GM21390 (cell line): Measurements from ENCODE around the gene SREK1IP1.
"Not testable (repeated sequence)": the region's sequence is repeated elsewhere in the genome, so short reads cannot be mapped to it uniquely, and the experiment has no call there.

Experiments
- ATAC-seq: cut with Tn5 transposase; IDR thresholded peaks from one replicate; pipeline ENCODE4 v1.9.1; 2021; ENCODE audit not compliant: unreplicated experiment

The SREK1IP1 gene

DNA sequence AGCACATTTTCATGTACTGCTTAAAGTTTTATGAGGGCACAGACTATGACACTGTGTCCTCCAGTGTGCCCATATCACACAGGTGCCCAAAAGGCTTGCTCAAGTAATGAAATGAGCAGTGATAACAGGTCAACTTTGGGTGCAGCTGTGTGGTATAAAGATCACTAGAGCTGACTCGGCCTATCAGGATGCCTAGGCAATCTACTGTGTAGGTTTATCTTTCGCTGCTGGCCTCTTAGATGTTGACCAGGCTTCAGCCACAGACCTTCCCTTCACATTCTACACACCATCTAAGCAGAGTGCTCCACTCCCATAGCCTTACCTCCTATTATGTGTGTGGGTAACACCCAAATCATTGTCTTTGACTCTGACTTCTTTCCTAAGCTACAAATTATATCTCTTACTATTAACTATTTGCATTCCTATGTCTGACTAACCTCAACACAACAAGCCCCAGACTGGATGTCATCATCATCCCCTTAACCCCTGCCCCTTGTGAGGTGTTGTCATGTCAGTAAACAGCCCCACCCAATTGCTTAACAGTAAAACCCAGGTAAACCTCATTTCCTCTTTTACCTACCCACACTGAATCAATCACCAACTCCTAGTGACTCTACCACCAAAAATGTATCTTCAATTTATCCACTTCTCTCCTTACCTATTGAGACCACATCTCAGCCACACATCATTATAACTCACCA lies 2.5 kb downstream of the SREK1IP1 start:
- no peak for ATAC-seq

DNA sequence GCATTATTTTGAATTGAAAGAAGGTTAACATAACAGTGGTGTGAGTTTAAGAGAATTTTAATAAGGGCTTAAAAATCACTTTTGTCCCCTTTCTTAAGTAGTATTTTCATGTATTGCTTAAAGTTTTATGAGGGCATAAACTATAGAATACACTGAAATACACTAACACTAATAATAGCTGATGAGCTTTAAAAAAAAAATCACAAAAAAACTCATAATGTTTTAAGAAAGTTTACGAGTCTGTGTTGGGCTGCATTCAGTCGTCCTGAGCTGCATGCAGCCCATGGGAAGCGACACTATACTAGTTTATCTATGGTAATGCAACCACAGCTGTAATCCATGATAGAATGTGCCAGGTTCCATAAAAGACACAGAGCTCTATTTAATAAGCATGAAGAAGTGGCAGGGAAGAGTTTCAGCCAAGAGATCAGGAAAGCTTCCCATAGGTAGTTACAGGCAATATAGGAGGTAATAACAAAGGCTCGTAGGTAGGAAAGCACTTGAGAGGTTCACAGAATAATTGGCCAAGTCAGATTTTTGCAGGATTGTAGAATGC lies 4.5 kb downstream of the SREK1IP1 start:
- ATAC-seq: no peak

DNA sequence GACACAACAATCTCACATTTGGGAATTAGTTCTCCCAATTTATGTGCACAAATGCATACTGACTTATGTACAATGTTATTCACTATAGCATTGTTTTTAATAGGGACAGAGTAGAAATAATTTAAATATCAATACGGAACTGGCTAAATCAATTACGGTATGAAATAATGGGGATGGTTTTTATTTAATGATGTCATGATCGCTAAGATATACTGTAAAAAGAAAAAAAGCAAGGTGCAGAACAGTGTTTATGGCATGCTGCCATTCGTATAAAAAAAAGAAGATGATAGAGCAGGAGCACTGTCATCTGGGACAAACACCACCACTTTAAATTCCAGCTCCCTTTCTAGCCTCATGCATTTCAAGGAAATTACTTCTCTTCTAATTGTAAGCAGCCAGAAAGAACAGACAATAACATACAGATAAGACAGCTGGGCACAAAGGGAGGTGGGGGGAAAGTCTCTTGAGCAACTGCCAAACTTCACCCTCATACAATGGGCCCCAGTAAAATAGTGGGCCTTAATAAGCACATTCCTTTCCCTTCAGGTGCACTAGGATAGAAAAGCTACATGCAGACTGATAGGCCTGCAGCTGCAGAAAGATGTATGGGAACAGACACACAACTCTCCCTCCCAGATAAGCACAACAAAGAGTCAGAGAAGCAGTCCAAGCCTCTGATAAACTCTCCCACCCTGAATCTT lies 8.4 kb downstream of the SREK1IP1 start:
- no peak for ATAC-seq

DNA sequence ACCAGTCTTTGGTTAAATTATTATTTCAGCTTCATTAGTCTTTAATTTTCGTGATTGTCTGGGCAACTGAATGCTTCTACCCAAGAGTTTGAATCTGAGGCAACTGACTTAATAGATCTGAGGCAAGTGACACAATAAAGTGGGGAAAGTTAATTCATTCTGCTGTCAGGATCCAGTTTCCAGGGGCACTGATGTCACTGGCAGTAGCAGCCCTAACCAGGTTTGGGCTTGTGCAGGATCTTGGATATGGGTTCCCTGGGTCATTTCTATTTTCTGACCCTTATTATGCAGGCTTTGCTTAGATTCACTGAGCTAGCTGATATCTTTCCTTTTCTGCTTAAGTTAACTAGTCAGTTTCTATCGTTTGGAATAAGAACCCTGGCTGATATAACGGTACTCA lies 9.6 kb downstream of the SREK1IP1 start:
- ATAC-seq: no peak

GRCh38 chr5:64754066-64754465 lies 14.4 kb downstream of the SREK1IP1 start:
- no peak for ATAC-seq

DNA sequence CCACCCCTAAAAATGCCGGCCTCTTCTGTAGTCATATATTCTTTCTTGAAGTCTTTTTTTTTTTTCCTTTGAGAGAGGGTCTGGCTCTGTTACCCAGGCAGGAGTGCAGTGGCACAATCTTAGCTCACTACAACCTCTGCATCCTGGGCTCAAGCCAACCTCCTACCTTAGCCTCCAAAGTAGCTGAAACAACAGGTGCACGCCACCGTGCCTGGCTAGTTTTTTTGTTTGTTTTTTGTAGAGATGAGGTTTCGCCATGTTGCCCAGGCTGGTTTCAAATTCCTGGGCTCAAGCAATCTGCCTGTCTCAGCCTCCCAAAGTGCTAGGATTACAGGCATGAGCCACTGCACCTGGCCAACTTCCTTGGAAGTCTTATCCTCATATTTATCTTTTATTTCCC lies 19.1 kb downstream of the SREK1IP1 start:
- no peak for ATAC-seq

GRCh38 chr5:64746446-64746845 lies 22.0 kb downstream of the SREK1IP1 start:
- no peak for ATAC-seq

DNA sequence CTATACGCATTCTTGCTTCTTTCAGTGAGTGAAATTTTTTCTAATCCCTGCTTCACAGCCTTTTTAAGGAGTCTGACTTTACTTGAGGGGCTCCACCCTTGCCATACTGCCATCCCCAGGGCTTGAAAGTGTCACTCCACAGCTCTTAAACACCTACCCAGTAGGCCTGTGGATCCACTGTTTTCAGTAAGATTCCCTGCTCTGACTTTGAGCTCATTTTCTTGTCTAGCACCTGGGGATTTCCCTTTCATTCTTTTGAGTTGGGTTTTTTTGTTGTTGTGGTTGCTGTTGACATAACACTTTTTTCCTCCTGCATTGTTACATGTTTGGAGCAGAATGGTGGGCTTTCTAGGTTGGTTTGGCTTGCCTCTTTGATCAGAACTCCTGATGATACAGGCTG lies 23.6 kb downstream of the SREK1IP1 start:
- no peak for ATAC-seq

DNA sequence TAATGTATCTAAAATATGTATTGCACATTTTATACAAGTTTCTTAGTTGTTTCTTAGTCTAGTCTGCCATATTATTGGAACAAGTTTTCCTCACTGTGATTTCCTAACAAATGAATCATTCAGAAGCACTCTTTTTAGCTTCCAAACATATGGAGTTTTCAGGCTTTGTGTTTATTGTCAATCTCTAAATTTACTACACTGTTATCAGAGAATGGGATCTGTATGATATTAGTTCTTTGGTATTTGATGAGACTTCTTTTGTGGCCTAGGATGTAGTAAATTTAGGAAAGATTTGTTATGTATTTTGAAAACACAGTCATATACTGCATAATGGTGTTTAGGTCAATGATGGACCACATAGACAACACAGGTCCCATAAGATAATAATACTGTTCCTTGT lies 25.7 kb downstream of the SREK1IP1 start:
- ATAC-seq: no peak

GRCh38 chr5:64742411-64742810 lies 26.1 kb downstream of the SREK1IP1 start:
- no peak for ATAC-seq

GRCh38 chr5:64727150-64727549 lies 41.3 kb downstream of the SREK1IP1 start:
- ATAC-seq: no peak

GRCh38 chr5:64722588-64722987 lies 45.9 kb downstream of the SREK1IP1 start:
- no peak for ATAC-seq

GRCh38 chr5:64714495-64714894 lies 54.0 kb downstream of the SREK1IP1 start:
- ATAC-seq: not testable (repeated sequence)

DNA sequence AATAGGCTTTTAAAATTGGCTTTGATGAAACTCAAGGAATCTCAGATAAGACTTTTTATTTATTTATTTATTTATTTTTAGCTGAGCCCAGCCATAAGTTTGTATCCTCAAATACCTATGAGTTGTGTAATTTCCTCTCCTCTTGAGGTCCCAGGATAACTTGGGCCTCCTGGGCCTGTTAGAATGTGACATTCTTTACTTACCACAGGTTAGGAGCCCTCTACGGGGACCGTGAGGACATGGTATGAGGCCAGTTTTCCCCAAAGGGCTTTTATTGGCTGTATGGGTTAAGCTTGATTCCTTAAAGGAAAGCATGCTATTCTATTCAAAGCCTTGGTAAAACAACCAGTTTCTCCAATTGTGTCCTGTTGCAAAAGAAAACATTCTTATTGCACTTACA lies 61.3 kb downstream of the SREK1IP1 start:
- no peak for ATAC-seq

DNA sequence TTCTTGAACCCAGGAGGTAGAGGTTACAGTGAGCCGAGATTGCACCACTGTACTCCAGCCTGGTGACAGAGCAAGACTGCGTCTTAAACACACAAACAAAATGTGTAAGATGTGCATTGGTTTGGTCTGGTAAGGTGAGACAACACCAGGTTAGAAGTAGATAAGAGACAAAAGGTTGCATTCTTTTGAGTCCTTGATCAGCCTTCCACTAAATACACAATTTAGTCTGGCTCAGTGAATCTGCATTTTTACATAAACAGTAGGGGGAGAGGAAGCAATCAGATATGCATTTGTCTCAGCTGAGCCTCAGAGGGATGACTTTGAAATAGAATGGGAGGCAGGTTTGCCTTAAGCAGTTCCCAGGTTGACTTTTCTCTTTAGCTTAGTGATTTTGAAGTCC lies 62.4 kb downstream of the SREK1IP1 start:
- ATAC-seq: not testable (repeated sequence)

DNA sequence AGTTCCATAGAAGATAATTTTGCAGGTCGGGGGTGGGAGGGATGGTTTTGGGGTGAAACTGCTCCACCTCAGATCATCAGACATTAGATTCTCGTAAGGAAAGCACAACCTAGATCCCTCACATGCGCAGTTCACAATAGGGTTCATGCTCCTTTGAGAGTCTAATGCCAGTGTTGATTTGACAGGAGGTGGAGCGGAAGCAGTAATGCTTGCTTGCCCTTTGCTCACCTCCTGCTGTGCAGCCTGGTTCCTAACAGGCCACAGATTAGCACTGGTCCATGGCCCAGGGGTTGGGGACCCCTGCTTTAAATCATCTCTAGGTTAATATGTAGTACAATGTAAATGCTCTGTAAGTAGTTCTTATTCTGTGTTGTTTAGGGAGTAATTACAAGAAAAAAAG lies 67.7 kb downstream of the SREK1IP1 start:
- ATAC-seq: no peak

DNA sequence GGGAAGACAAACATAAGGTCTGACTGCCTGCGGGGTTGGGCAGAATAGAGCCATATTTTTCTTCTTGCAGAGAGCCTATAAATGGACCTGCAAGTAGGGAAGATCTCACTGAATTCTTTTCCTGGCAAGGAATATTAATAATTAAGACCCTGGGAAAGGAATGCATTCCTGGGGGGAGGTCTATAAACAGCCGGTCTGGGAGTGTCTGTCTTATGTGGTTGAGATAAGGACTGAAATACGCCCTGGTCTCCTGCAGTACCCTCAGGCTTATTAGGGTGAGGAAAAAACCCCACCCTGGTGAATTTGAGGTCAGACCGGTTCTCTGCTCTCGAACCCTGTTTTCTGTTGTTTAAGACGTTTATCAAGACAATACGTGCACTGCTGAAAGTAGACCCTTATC lies 72.1 kb downstream of the SREK1IP1 start:
- not testable (repeated sequence) for ATAC-seq

GRCh38 chr5:64693636-64694035 lies 74.9 kb downstream of the SREK1IP1 start:
- no peak for ATAC-seq

DNA sequence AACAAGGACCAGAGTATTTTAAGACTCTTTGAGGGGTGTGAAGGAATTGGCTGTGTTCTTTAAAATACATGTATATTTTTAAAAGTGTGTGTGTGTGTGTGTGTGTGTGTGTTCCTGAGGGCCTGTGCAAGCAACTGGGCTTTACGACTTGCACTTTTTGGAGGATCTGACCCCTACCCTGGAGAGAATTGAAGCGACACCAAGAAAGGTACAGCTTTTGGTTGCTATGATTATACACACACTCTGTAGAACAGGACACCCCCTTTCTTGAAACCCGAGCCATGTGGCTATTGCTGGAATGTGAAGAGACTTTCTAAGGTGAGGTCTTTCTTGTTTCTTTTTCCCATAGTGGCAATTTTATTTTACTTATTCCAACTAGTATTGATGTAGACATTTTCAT lies 77.2 kb downstream of the SREK1IP1 start:
- ATAC-seq: no peak

DNA sequence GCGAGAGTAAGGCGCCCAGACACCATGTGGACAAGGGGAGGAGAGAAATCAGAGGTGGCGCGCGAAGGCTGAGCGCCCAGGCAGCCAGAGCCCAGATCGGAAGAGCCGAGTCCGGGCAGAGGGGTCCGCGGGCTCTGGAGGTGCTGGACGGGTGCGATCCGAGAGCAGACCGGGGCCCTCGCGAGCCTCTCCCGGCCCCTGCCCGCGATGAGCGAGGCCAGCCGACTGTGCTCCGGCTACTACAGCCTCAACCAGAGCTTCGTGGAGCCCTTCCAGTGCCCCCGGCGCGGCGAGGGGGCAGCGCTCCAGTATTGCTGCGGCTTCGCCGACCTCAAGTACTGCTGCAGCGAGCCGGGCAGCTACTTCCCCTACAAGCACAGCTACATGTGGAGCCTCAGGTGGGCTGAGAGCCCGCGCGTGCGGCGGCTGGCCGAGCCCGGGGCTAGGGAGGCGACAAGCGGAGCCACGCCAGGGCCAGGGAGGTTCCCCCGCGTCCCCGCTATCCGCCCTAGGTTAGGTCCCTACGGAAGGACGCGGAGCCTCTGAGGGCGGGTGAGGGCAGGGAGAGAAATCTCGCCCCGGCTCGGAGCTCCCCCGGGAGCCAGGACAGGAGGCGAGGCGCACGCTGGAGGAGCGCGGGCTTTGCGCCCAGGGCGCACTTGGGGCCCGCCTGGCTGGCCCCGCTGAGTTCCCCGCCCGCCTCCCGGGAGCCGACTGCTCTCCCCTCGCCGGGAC lies 77.9 kb downstream of the SREK1IP1 start, which contains the start of gene SHISAL2B:
SHISAL2B (plus strand) TSS at position 87 of the 735 bp plus-strand sequence; CDS start at position 208, 121 bp downstream.
- ATAC-seq: no peak

- ATAC-seq: no peak
These were observed 78.4 kb downstream of the SREK1IP1 start for GRCh38 chr5:64690104-64690416.

DNA sequence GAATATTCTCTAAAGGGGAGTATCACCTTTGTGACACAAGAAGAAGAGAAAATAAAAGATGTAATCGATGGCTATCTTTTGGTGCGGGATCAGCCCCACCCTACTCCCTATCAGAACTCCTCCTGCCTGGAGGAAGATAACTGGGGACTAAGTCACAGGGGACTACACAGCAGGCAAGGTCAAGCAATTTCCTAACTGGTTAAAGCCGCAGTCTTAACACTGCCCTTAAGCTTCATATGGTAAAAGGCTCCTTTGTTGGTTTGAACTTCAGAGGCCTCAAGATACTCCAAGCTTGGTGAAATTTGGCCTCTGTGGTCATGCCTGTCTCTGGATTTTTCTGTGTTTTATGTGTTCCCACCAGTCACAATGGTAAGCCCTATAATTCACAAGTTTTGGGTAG lies 79.5 kb downstream of the SREK1IP1 start:
- ATAC-seq: no peak
